Measurements from ENCODE around the gene PDZRN4. TPM values are rescaled to one million over a fixed set of nuclear protein-coding genes. Genes with fewer than 3 reads are reported as not detected.

The PDZRN4 gene
- total RNA-seq, 4 donors from 2014 or later, result 2.1 to 10.6 (median 5.8) TPM

DNA sequence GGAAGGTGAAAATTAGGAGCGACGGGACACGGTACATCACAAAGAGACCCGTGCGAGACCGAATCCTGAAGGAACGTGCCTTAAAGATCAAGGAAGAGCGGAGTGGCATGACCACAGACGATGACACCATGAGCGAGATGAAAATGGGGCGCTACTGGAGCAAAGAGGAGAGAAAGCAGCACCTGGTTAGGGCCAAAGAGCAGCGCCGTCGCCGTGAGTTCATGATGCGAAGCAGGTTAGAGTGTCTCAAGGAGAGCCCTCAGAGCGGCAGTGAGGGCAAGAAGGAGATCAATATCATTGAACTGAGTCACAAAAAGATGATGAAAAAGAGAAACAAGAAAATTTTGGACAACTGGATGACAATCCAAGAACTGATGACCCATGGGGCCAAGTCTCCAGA, 385.3 kb downstream of the PDZRN4 start:
- Histone ChIP-seq H3K4me3 (no peak overlapping the region), H3K27me3 (no peaks in the 10 kb centered on the region), H3K27ac (no peak overlapping the region), H3K36me3 (no peaks in the 10 kb centered on the region), H3K9me3 (no peaks in the 10 kb centered on the region), H3K4me1 (no peaks in the 10 kb centered on the region)
- DNase-seq, result no peak
- intact Hi-C loops (cut with DNase I; ENCODE audit: low total_unique reads), result no loop called here
- no peak for TF ChIP-seq POLR2A (IDR thresholded peaks at IDR 0.05)
- TF ChIP-seq, protein P1, sequence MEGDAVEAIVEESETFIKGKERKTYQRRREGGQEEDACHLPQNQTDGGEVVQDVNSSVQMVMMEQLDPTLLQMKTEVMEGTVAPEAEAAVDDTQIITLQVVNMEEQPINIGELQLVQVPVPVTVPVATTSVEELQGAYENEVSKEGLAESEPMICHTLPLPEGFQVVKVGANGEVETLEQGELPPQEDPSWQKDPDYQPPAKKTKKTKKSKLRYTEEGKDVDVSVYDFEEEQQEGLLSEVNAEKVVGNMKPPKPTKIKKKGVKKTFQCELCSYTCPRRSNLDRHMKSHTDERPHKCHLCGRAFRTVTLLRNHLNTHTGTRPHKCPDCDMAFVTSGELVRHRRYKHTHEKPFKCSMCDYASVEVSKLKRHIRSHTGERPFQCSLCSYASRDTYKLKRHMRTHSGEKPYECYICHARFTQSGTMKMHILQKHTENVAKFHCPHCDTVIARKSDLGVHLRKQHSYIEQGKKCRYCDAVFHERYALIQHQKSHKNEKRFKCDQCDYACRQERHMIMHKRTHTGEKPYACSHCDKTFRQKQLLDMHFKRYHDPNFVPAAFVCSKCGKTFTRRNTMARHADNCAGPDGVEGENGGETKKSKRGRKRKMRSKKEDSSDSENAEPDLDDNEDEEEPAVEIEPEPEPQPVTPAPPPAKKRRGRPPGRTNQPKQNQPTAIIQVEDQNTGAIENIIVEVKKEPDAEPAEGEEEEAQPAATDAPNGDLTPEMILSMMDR (IDR thresholded peaks at IDR 0.05), result no peak

DNA sequence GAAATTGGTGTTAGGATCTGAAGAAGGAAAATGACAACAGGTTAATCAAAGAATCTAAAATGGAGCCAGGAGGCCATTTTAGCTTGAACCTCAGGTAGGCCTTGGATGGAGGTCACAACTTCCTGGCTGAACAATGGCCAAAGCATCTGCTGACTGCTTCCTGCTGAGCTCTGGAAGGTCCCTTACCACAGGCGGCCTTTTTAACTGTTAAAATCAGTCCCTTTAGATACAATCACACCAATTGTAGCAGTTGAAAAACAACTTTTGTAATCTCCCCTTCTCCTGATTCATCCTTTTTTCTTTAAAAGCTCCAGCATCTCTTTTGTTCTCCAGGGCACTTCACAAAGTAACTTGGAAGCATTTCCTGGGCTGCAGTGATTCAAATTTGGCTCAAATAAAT, 388.8 kb downstream of the PDZRN4 start:
- Histone ChIP-seq H3K4me1 (no peaks in the 10 kb centered on the region), H3K9me3 (no peaks in the 10 kb centered on the region), H3K4me3 (no peak overlapping the region), H3K27me3 (no peaks in the 10 kb centered on the region), H3K36me3 (no peaks in the 10 kb centered on the region), H3K27ac (no peak overlapping the region)
- no peak for DNase-seq
- intact Hi-C loops (cut with DNase I; ENCODE audit: low total_unique reads), result no loop called here
- no peak for TF ChIP-seq POLR2A (IDR thresholded peaks at IDR 0.05)

DNA sequence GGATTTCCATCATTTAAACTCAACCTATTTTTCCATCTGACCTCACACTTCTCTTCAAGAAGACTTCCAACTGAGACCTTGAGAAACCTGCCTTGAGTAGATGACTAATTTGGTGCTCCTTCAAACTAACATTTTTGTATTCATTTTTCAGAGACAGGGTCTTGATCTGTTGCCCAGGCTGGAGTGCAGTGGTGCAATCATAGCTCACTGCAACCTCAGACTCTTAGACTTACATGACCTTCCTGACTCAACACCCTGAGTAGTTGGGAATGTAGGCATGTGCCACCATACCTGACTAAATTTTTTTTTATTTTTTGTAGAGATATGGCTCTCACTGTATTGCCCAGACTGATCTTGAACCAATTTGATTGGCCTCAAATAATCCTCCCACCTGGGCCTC, 389.9 kb downstream of the PDZRN4 start:
- Histone ChIP-seq H3K9me3 (no peaks in the 10 kb centered on the region), H3K4me3 (no peak overlapping the region), H3K27me3 (no peaks in the 10 kb centered on the region), H3K27ac (no peak overlapping the region), H3K36me3 (no peaks in the 10 kb centered on the region), H3K4me1 (no peaks in the 10 kb centered on the region)
- intact Hi-C loops (cut with DNase I; ENCODE audit: low total_unique reads), result no loop called here
- DNase-seq, result no peak
- TF ChIP-seq POLR2A (IDR thresholded peaks at IDR 0.05), result no peak
- TF ChIP-seq, protein P1 (IDR thresholded peaks at IDR 0.05), result no peak

DNA sequence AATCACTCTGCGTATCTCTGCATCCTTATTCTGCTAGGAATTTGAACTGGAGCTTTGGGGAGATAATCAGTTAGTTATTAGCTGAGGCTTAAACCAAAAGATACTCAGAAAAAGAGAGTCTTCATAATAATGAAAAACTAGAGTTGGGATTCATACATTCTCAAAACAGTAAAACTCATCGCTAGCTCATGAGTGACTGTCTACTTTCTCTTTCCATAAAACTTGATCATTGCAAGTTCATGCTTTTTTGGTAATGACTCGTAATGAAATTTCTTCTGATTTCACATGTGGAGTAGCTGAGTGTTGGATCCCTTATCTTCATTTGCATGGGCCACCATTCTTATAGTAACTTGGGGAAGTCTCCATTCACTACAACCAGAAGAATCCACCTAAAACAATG, 397.7 kb downstream of the PDZRN4 start:
- Histone ChIP-seq H3K9me3 (no peaks in the 10 kb centered on the region), H3K36me3 (no peaks in the 10 kb centered on the region), H3K4me1 (no peaks in the 10 kb centered on the region), H3K27ac (no peak overlapping the region), H3K4me3 (no peak overlapping the region), H3K27me3 (no peaks in the 10 kb centered on the region)
- intact Hi-C loops (cut with DNase I; ENCODE audit: low total_unique reads), result no loop called here
- DNase-seq, result no peak
- no peak for TF ChIP-seq POLR2A (IDR thresholded peaks at IDR 0.05)
- TF ChIP-seq, protein P1 (IDR thresholded peaks at IDR 0.05), result no peak

DNA sequence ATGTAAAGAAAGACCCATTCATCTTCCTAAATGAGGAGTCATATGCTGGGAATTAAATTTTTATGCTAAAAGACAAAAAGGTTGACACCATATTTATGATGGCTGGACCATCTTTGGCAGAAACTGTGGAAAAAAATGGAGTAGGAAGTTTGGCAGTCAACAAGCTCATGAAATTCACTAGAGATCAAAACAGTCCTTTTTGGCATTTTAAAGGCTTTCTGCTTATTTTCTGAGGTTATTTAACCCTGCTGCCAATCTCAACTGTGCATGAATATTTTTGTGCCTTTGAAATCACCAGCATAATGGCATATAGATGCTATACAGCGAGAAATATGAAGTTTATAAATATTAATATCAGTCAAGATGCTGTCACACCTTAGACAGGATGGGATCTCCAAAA, 399.5 kb downstream of the PDZRN4 start:
- Histone ChIP-seq H3K27ac (no peak overlapping the region), H3K4me1 (no peaks in the 10 kb centered on the region), H3K36me3 (no peaks in the 10 kb centered on the region), H3K27me3 (no peaks in the 10 kb centered on the region), H3K4me3 (no peak overlapping the region), H3K9me3 (no peaks in the 10 kb centered on the region)
- intact Hi-C loops (cut with DNase I; ENCODE audit: low total_unique reads), result no loop called here
- TF ChIP-seq POLR2A (IDR thresholded peaks at IDR 0.05), result no peak
- TF ChIP-seq, protein P1 (IDR thresholded peaks at IDR 0.05), result no peak
- DNase-seq, result no peak

DNA sequence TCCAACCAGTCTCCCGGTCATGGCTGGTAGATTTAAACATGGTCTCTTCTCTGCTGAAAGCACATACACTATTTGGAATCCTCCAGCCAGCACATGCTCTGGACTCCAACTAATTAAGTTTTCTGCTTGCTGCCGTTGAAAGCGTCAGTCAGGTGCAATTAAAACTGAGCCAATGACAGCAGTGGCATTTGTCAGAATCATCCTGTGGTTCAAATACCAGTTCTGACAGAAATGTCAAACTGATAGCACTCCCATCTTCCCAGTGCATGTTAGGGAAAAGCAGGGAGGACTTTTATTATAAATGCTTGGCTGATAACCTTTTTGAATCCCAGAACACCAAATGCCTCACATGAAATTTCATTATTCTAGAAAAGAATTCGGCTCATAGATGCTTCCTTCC, 401.8 kb downstream of the PDZRN4 start:
- no peak for DNase-seq
- Histone ChIP-seq H3K9me3 (no peaks in the 10 kb centered on the region), H3K4me1 (no peaks in the 10 kb centered on the region), H3K36me3 (no peaks in the 10 kb centered on the region), H3K4me3 (no peak overlapping the region), H3K27me3 (no peaks in the 10 kb centered on the region), H3K27ac (no peak overlapping the region)
- intact Hi-C loops (cut with DNase I; ENCODE audit: low total_unique reads), result no loop called here
- TF ChIP-seq, protein P1 (IDR thresholded peaks at IDR 0.05), result no peak
- TF ChIP-seq POLR2A (IDR thresholded peaks at IDR 0.05), result no peak
